GM19025 (cell line): ENCODE data around the gene EXD3.

ENCODE experiments used
- ATAC-seq: cut with Tn5 transposase; IDR thresholded peaks from one replicate; pipeline ENCODE4 v1.9.1; 2021; ENCODE audit warnings: mild to moderate bottlenecking, low read depth, moderate library complexity; ENCODE audit not compliant: unreplicated experiment

Gene EXD3

GRCh38 chr9:137433349-137433915, 10.5 kb upstream of the EXD3 start:
- no peak for ATAC-seq

DNA sequence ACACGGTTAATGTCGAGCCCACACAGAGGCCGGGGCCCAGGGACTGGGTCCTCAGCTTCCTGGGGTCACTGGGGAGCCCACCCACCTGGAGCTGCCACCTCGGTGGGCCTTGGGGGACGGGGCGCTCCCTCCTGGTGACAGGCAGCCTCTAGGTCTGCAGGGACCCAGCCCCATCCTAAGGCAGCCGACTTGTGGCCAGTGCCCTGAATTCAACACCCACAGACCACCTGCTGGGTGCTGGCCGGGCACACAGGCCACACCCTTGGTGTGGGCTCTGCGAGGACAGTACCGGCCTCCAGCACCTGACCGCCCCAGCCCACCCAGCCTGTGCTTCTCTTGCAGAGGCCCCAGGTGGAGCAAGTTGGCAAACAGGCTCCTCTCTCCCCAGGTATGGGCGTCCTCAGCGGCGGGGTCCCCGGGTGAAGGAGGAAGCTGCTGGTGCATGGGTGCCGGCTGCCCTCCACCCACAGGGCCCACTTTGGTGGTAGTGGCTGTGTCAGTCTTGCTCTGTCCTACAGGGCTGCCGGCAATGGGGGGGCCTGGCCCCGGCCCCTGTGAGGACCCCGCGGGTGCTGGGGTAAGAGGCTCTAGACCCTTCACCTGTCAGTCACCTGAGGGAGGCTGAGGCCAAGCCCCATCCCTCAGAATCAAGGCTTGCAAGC, 9.9 kb upstream of the EXD3 start:
- ATAC-seq, result no peak

GRCh38 chr9:137431416-137431931, 8.5 kb upstream of the EXD3 start:
- no peak for ATAC-seq

DNA sequence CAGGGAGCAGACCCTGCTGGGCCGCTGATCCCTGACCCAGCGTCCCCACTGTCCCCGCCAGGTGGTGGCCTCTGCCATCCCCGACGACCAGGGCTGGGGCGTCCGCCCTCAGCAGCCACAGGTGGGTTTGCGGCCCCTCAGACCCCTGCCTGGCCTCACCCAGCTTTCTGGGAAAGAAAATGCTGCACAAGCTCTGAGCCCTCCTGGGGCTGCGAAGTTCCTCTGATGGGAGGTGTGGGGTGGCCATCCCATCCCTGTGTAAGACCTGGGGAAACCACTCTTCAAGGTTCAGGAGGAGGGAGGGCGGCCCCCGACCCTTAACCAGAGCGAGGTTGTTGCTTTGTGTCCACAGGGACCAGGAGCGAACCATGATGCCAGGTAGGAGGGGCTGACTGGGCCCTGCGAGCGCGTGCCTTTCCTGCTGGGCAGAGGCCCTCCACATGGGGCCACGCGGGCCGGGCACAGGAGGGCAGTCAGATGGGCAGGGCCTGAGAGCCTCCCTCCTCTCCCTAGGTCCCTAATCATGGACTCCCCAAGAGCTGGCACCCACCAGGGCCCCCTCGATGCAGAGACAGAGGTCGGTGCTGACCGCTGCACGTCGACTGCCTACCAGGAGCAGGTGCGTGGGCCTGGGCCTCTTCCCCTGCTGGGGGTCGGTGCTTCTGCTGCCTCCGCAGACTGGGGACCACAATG, 7.9 kb upstream of the EXD3 start:
- ATAC-seq, result no peak

DNA sequence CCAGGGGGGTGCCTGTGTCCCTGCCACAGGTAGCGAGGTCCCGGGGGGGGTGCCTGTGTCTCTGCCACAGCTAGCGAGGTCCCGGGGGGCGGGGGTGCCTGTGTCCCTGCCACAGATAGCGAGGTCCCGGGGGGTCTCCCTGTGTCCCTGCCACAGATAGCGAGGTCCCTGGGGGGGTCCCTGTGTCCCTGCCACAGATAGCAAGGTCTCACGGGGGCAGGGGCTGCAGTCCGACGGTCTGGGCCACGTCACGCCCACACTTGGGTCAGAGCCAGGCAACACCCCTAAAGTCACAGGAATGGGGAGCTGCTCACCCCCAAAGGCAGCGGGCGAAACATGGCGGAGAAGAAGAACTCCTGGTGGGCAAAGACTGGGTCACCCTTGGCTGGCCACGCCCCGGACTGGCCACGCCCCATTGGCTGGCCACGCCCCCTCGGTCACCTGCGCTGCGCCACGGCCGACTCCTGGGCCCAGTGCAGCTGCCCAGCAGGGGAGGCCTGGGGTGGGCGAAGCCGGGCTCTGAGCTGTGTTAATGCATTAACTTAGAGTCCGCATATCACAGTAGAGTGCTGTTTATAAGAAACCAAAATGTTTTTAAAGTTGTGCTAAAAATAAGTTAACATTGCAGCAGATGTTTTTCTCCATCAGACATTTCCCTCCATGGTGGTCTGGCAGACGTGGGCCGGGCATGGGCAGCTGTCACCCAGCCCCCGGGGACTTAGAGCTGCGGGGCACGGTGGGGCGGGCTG, 7.2 kb upstream of the EXD3 start:
- ATAC-seq, result no peak

- no peak for ATAC-seq
Measured at GRCh38 chr9:137429546-137429890, 6.6 kb upstream of the EXD3 start.

DNA sequence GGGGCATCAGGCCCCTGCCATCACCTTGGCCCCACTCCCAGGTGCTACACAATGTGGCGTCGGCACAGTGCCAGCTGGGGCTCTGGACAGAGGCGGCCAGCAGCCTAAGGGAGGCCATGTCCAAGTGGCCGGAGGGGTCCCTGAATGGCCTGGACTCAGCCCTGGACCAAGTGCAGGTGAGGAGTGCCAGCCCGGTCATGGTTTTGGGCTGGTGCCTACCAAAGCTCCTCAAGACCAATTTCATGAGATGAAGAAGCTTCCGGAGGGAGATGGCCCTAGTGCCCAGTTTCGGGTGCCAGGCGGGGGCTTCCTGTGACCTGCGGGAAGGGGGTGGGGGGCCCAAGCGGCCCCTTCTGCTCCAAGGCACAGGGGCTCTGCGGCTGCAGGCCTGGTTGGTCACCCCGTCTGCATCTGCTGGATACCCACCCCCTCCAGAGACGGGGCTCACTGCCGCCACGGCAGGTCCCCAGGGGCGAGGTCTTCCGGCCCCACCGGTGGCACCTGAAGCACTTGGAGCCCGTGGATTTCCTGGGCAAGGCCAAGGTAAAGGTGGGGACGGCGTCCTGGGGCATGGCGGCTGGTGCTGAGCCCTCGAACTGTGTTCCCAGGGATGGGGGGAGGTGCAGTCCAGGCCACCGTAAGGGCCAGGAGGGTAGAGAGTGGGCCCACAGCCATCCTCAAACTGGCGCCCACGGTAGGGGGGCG, 6.0 kb upstream of the EXD3 start:
- ATAC-seq, result no peak

DNA sequence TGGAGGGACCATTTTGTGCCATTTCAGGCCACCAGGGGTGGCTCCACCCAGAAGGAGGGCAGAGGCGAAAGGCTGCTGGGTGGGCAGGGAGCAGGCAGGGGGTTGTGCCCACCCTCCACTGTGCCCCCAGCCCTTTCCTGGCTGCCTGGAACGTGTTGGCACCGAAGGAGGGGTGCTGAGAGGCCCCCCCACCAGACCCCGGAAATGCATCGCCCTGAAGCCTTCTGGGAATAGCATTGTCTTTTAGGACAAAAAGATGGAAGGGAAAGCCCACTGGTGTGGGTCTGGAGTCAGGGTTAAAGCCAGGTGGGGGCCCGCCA, 5.3 kb upstream of the EXD3 start:
- ATAC-seq, result no peak

- ATAC-seq, result no peak
Measured at GRCh38 chr9:137427454-137428310, 4.7 kb upstream of the EXD3 start.

DNA sequence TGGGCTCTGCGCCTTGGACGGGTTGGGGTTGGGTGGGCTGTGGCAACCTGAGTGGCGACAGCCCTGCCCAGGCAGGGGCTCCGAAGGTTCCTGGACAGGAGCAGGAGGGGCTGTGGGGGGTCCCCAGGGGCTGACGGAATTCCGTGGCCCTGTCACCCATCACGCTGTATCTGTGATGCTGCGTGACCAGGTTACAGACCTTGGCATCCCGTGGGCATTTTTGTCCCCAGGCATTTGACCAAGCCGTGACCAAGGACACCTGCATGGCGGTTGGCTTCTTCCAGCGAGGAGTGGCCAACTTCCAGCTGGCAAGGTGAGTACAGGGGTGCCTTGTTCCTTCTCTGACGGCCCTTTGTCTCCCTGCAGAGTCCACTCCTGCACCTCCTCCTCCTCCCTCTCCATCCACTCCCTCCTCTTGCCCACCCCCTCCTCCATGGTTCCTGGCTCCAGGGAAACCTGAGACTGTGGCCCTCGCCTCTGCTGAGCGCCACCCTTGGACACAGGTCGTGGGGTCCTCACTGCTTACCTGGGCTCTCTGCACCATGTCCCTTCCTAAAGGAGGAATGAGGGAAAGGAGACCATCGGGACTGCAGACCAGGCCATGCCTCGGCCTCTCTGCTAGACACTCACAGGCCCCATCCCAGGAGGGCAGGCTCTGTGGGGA, 3.2 kb upstream of the EXD3 start:
- ATAC-seq, result no peak

GRCh38 chr9:137423514-137424291, 741 bp upstream of the EXD3 start:
- no peak for ATAC-seq

GRCh38 chr9:137421838-137422603, 941 bp downstream of the EXD3 start:
- no peak for ATAC-seq

GRCh38 chr9:137417161-137418021, 5.6 kb downstream of the EXD3 start:
- no peak for ATAC-seq

- no peak for ATAC-seq
Measured at GRCh38 chr9:137416563-137417151, 6.3 kb downstream of the EXD3 start.

- no peak for ATAC-seq
Measured at GRCh38 chr9:137416006-137416562, 6.9 kb downstream of the EXD3 start.

DNA sequence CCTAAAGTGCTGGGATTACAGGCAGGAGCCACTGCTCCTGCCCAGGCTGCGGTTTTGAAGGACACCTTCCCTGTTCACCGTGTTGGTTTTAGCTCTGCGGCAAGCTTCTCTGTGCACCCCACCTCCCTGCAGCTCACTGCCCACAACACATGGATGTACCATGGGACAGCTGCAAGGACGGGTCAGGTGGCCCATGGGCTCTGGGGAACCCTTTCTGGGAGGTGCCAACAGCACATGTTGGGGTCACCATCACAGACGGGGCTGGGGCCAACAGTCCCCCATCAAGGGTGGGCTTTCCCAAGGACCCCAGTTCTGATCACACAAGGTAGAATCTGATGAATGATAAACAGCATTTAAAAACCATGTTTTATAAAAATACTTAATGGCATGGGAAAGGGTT, 7.5 kb downstream of the EXD3 start:
- no peak for ATAC-seq
